Ascending aorta (tissue), 2 donors: ENCODE results near the gene SART1. TPM values are rescaled to one million over a fixed set of nuclear protein-coding genes. Genes with fewer than 3 reads are reported as not detected.

Experiments used
- DNase-seq, 2 donors: peaks; one replicate each; pipeline ENCODE4 v3.0.0-alpha.2; 2019; ENCODE audit warnings: low spot score in 2 of 2
- H3K27ac ChIP-seq, 2 donors: fragments of 200-600 bp; sonication (generic); one replicate each; pipeline ENCODE4 v1.5.1; 2016 to 2017; ENCODE audit warnings: mild to moderate bottlenecking in 1 of 2
- H3K27me3 ChIP-seq: fragments of 200-600 bp; sonication (generic); one replicate; pipeline ENCODE4 v1.5.1; 2017
- H3K36me3 ChIP-seq, 2 donors: fragments of 200-600 bp; sonication (generic); one replicate each; pipeline ENCODE4 v1.5.1; 2016
- H3K4me1 ChIP-seq, 2 donors: fragments of 200-600 bp; sonication (generic); one replicate each; pipeline ENCODE4 v1.5.1; 2016 to 2017; ENCODE audit warnings: mild to moderate bottlenecking in 1 of 2
- H3K4me3 ChIP-seq, 2 donors: fragments of 200-600 bp; sonication (generic); one replicate each; pipeline ENCODE4 v1.5.1; 2016 to 2017; ENCODE audit warnings: mild to moderate bottlenecking in 1 of 2
- H3K9me3 ChIP-seq, 2 donors: fragments of 200-600 bp; sonication (generic); one replicate each; pipeline ENCODE4 v1.5.1; 2016
- CTCF ChIP-seq, 3 experiments: fragments of 200-600 bp in 2 of 3; fragments of 450-650 bp in 1 of 3; sonication (generic) in 2 of 3; IDR thresholded peaks; one replicate each; pipeline ENCODE4 v1.5.1; 2016 to 2019; ENCODE audit warnings: antibody characterized with exemption in 3 of 3, mild to moderate bottlenecking in 1 of 3, moderate library complexity in 1 of 3
- intact Hi-C: fragments of 100-400 bp; cut with DNase I; formaldehyde crosslinking; loops from one replicate; pipeline ENCODE4 v1.15.1; 2023
- total RNA-seq: library from RNA; depleted of rRNA; stranded (reverse); fragments of >200 nt; gene quantifications from one replicate; pipeline ENCODE4 v1.1.0, GENCODE V29; 2016

SART1 gene
- total RNA-seq, 1 donor from 2014 or later, result 28.4 TPM

DNA sequence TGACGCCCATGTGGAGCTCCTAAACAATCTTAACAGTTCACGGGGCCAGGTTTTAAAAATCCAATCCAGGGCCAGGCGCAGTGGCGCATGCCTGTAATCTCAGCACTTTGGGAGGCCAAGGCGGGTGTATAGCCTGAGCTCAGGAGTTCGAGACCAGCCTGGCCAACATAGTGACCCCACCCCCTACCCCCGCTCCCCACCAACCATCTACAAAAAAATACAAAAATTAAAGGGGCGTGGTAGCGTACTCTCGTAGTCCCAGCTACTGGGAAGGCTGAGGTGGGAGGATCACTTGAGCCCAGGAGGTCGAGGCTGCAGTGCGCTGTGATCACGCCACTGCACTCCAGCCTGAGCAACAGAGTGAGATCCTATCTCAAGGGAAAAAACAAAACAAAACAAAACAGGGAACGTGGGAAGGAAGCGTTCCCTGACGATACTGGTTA lies 689 bp upstream of the SART1 start:
- Histone ChIP-seq H3K4me3 (peak overlapping the region; percentile 89 to 100), H3K36me3 (peaks cover 17 to 22% of the 10 kb centered on the region in 2 donors), H3K9me3 (no peaks in the 10 kb centered on the region), H3K27me3 (no peaks in the 10 kb centered on the region), H3K27ac (peak overlapping the region; percentile 86 to 96), H3K4me1 (peaks cover 15 to 23% of the 10 kb centered on the region in 2 donors)
- TF ChIP-seq CTCF (IDR thresholded peaks at IDR 0.05), result no peak
- DNase-seq, result no peak
- intact Hi-C loops, result loop anchor here (1.0 kb wide), 4 partner anchors 28 to 77 kb away; partner anchors contain the start of genes BANF1, C11orf68, DRAP1 and EIF1AD

- Histone ChIP-seq H3K9me3 (no peaks in the 10 kb centered on the region), H3K27ac (peak overlapping the region; percentile 86 to 96), H3K36me3 (peaks cover 30 to 35% of the 10 kb centered on the region in 2 donors), H3K4me3 (peak overlapping the region; percentile 89 to 100), H3K27me3 (no peaks in the 10 kb centered on the region), H3K4me1 (peaks cover 15 to 23% of the 10 kb centered on the region in 2 donors)
- no peak for DNase-seq
- no peak for TF ChIP-seq CTCF (IDR thresholded peaks at IDR 0.05)
- intact Hi-C loops, result loop anchor here (1.0 kb wide), 1 partner anchor 74 kb away; the partner anchor contains the start of gene FIBP
Observed at GRCh38 chr11:65962141-65962564, 619 bp downstream of the SART1 start.

- Histone ChIP-seq H3K4me1 (peaks cover 15 to 23% of the 10 kb centered on the region in 2 donors), H3K36me3 (peaks cover 56 to 63% of the 10 kb centered on the region in 2 donors), H3K9me3 (no peaks in the 10 kb centered on the region), H3K27ac (no peak overlapping the region), H3K27me3 (no peaks in the 10 kb centered on the region), H3K4me3 (no peak overlapping the region)
- TF ChIP-seq CTCF (IDR thresholded peaks at IDR 0.05), result no peak
- intact Hi-C loops, result no loop called here
- no peak for DNase-seq
Observed at GRCh38 chr11:65964906-65965305, 3.4 kb downstream of the SART1 start.

DNA sequence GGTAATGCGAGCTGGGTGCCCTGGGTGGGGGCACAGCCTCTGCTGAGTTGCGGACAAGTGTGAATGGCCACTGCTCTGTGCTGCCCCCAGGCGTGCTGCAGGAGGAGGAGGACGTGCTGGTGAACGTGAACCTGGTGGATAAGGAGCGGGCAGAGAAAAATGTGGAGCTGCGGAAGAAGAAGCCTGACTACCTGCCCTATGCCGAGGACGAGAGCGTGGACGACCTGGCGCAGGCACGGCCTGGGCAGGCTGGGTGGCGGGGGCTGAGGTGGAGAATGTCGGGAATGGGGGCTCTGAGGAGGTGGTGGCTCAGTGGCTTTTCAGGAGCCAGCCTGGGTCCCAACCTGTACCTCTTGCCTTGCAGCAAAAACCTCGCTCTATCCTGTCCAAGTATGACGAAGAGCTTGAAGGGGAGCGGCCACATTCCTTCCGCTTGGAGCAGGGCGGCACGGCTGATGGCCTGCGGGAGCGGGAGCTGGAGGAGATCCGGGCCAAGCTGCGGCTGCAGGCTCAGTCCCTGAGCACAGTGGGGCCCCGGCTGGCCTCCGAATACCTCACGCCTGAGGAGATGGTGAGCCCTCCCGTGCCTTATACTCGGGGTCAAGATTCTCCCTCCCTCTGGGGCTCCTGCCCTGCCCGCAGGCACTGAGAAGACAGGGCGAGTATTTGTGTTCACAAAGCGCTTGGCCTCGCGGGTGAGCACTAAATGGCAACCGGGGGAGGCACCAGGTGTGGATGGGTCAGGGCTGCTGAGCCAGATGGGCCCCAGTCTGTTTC lies 4.6 kb downstream of the SART1 start:
- intact Hi-C loops, result no loop called here
- TF ChIP-seq CTCF (IDR thresholded peaks at IDR 0.05), result no peak
- Histone ChIP-seq H3K27ac (no peak overlapping the region), H3K36me3 (peaks cover 61 to 69% of the 10 kb centered on the region in 2 donors), H3K4me1 (peaks cover 15 to 20% of the 10 kb centered on the region in 2 donors), H3K27me3 (no peaks in the 10 kb centered on the region), H3K9me3 (no peaks in the 10 kb centered on the region), H3K4me3 (no peak overlapping the region)
- DNase-seq, result no peak

DNA sequence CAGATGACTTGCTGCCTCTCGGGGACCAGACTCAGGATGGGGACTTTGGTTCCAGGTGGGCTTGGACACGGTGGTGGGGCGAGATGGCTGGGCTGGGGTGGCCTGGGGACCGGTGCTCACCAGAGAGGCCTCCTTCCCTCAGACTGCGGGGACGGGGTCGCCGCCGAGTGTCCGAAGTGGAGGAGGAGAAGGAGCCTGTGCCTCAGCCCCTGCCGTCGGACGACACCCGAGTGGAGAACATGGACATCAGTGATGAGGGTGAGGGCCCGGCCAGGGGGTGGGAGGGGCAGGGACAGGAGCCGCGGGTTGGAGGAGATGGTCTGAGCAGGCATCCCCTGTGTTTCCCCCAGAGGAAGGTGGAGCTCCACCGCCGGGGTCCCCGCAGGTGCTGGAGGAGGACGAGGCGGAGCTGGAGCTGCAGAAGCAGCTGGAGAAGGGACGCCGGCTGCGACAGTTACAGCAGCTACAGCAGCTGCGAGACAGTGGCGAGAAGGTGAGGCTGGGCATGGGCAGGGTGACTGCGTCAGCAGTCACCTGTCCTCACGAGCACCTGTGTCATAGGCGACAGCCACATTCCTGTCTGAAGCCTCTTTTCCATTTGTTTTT lies 5.9 kb downstream of the SART1 start:
- no peak for TF ChIP-seq CTCF (IDR thresholded peaks at IDR 0.05)
- peaks cover 61 to 69% of the 10 kb centered on the region in 2 donors for H3K36me3 ChIP-seq
- H3K9me3 ChIP-seq, result no peaks in the 10 kb centered on the region
- no peaks in the 10 kb centered on the region for H3K27me3 ChIP-seq
- peaks cover 13 to 16% of the 10 kb centered on the region in 2 donors for H3K4me1 ChIP-seq
- intact Hi-C loops, result no loop called here
- no peak overlapping the region for H3K27ac ChIP-seq
- DNase-seq, result no peak
- H3K4me3 ChIP-seq, result no peak overlapping the region
